GM04503 (cell line): ENCODE data around the gene CARMIL3.

Experiments
- DNase-seq: peaks from one replicate; pipeline ENCODE4 v3.0.0-alpha.2; 2012; ENCODE audit warnings: low read depth

Gene CARMIL3

DNA sequence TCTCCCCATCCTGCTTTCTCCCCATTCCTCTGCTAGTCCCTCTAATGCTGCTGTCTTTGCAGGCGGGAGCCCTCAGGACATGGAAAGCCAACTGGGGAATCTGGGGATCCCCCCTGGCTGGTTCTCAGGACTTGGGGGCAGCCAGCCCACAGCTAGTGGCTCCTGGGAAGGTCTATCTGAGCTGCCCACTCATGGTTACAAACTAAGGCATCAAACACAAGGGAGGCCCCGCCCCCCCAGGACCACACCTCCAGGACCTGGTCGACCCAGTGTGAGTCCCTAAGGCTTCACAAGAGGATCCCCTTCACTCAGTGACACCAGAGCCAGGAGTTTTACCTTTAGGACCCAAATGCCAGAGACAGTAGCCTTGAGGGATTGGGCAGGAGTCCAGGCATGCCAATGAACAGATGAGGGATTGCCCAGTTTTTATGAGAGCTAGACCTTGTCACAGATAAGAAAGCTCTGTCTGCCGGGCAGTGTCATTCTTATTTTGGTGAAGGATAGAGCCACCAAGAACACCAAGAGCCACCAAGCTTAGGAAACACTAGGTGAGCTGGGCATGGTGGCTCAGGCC, 11.5 kb downstream of the CARMIL3 start:
- DNase-seq = no peak

DNA sequence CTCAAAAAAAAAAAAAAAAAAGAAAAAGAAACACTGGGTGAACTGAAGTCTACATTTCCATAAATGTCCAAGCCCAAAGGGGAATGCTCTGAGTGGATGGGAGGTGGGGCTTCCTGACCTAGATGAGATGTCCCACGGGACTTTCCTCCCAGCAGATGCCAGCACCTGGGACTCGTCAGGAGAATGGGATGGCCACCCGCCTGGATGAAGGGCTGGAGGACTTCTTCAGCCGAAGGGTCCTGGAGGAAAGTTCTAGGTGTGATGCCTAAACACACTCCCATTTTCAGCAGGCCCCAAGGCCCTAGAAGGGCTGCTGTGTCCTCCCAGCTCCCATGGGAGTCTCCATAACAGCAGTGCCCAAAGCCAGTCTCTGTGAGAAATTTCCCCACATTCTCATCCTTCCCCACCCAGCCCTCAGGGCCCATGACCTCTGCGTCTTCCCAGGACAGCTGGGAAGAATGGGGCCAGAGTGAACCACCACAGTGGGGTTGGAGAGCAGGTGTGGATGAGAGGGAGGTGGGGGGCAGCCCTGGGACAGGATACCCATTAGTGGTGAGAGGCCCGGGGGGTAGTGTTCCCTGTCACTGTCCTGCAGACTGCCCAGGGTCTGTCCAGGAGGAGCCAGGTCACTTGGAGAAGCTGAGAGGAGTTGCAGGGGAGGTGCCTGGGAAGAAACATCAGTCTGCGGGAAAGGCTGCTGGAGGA, 12.4 kb downstream of the CARMIL3 start:
- DNase-seq = no peak

DNA sequence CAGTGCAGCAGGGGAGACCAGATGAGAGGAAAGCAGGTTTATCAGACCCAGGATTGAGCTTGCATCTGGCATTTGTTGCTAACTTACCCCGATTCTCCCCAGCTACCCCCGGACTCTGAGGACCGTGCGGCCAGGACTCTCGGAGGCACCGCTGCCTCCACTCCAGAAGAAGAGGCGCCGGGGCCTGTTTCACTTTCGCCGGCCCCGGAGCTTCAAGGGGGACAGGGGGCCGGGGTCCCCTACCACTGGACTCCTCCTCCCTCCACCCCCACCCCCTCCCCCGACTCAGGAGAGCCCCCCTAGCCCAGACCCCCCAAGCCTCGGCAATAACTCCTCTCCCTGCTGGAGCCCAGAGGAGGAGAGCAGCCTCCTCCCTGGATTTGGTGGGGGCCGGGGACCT, 13.0 kb downstream of the CARMIL3 start:
- DNase-seq = no peak

DNA sequence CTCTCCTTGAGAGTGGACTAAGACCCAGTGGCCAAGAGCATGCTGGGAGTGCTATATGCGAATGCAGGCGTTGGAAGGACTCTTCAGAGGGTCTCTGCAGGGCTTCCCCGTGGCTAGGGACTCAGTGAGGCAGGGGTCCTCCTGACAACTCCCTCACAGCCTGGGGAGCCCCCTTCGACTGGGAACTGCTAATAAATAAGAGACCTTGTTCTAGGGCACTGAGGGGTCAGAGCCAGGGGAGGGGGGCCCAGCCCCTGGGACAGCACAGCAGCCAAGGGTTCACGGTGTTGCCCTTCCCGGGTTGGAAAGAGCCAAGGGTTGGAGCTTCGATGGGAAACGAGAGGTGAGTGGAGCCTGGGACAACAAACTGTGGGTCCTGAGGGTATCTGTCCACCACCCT, 13.6 kb downstream of the CARMIL3 start:
- DNase-seq = no peak

DNA sequence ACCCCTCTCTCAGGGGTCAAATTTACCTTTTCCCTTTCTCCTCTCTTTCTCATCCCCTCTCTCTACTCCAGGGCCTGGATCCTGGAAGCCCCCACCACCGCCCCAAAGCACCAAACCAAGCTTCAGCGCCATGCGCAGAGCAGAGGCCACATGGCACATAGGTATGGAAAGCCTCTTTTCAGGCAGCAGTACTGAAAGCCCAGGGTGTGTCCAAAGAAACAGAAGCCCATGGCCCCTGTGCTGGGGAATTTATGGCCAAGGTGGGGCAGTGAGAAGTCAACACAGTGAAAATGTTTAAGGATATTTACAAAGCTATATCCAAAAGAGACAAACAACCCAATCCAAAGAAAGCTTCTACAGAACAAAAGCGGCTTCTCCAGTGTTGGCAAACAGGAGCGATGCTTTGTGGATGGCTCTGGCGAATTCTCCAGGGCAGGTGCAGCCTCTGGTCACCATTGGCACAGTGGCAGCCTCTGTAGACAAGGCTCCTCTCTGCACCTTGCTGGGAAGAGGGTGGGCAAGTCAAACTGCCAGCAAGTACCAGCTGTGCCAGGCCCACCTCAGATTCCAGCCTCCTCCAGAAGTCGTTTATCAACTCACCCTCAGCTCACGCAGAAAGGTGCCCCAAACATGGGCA, 14.8 kb downstream of the CARMIL3 start:
- DNase-seq = no peak

DNA sequence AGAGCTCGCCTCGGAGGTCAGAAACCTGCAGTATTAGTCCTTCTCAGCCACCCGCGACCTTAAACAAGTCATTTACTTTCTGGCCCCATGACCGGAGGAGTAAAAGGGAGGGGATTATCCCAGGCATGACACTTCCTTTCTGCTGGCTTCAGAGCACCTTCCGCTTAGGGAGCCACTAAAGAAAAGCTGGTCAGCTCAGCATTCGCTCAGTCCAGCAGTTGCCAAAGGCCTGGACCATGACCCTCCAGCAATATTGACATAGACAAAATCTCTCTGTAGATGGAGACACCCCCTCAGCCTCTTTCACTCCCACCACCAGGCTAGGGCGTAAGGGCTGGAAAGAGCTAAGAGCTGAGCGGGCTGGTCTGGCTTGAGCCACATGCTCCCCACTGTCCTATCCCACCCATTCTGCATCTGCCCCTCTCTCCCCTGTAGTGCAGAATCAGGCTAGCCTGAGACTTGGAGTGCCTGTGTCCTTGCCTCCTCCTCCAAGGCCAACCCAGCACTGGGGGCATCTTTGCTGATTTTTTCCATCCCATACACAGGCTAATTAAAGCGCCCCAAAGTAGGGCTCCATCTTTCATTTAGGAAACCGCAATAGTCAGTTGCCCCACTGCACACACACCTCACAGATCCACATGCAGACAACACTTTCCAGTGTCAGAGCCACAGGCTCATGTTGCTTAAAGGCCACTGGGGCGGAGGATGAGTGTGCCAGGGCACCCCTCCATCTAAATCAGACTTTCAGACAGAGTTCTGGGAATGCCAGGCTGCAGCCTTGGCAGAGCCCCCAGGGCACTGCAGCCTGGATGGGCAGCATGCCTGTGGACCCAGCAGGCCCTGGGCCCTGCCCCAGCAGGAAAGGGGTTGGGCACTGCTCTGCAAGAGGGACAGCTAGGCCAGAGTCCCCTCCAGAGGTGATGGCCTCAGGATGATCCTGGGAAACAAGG, 15.6 kb downstream of the CARMIL3 start:
- DNase-seq = no peak

DNA sequence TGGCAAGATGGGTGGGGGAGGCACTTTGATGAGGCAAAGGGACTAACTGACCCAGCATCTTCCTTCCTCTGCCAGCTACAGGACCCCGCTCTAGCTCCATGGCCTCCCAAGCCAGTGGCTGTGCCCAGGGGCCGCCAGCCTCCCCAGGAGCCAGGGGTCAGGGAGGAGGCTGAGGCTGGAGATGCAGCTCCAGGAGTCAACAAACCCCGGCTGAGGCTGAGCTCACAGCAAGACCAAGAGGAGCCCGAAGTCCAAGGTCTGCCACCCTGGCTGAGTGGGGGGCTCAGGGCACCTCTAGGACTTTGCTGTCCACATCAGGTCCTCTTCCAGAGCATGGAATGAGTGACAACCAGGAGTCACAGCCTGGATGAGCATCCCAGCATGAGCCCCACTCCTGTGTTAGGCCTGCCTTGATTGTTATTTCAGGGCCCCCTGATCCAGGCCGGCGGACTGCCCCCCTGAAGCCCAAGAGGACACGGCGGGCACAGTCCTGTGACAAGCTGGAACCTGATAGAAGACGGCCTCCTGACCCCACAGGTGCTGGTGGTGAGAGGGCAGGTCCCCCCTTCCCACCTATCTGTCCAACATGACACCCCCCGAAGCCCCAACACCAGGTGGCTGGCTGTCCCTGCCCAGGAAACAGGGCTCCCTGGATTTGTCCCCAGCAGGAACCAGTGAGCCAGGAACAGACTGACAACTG, 17.1 kb downstream of the CARMIL3 start:
- no peak for DNase-seq

DNA sequence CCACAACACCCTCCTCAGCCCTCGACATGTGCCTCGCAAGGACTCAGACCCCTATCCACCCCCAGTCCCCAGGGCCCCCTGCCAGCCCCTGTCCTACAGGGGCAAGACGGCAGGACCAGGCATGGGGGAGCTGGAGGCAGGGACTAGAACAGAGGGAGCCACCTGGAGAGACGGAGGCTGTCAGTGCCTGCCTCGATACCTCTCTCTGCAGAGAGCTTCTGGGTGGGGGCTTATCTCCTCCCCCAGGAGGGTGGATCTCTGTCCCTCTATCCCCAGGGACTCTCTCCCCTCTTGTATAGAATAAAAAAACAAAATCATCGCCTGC, 17.6 kb downstream of the CARMIL3 start:
- no peak for DNase-seq

DNA sequence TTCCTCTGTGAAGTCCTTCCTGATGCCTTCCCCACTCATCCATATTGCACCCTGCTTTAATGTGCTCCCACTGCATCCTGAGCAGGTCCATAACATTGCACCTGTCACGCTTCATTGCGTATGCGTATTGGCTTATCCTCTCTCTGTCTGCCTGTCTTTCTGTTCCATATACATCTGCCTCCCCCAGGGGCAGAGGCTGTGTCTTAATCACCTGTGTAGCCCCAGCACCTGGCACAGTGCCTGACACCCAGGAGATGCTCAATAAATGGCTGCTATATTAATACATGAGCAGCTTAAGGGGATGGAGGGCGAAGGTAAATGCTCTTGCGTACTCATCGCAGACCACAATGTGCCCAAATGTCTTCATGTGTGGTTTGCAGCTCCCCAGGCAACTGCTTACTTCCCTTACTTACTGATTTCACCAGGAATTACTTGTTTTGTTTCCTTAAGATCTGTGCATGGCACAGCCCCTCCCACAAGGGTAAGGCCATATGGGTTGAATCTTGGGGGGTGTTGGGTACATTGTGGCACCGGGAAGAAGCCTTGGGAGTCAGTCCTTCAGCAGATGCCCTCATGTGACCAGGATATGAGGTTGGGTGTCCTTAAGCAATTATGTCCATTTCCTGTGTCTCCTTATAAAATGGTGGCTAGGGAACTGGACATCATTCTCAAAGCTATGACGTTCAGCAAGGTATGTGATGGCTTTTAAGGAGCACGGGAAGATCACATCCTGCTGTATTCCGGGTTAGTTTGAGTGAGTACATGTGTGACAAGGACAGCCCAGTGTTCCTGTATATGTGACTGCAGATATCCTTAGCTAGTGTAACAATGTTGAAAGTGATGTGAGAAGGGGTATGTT, 18.7 kb downstream of the CARMIL3 start:
- no peak for DNase-seq

DNA sequence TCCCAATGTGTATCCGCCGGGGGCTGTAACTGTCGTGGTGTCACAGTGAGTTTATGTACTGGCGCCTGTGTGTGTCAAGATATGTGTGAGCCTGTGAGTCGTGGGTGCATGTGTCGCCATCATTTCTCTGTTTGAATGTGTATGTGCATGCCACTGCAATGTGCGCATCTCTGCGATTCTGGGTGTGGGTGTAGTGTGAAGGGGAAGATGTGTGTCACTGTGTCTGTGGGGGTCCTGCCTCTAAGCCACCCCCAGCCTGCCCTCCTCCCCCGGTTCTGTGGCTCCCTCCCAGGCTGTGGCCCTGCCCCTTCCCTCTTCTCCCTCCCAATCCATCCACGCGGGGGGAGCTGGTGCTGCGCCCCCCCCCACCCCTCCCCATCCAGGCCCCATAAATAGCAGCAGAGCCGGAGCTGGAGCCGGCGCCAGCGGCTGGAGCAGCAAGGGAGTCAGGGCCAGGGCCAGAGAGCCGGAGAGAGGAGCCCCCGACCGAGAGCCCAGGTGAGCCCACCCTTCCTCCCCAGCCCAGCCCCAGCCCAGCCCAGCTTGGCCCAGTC, 19.4 kb downstream of the CARMIL3 start, which contains the start of gene CPNE6:
Gene CPNE6 (plus strand): TSS at position 419 of the 554 bp plus-strand sequence. CDS start 1,375 bp downstream, outside the sequence.
- no peak for DNase-seq

DNA sequence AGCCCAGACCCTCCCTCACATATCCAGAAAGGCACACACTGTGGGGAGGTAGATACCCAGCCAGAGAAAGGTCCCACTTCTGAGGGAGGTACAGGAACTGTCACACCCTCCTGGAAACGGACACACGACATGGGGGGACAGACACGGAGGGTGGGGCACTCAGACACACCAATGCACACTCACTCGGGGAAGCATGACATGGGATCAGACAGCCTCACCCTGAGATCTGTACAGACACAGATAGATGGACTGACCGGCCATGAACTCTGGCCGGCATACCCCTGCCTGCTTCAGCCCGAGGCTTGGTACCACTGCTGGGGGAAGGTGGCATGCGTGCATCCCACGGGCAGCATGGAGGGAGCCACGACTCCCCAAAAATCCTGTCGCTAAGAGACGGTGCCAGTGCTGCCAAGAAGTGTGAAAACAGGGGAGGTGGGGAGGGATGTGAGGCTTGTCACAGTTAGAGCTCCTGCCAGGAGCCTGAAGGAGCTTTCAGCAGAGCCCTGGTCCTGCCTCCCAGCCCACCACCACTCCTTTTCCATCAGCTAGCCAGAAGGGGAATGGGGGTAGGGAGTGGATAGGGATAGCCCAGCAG, 20.1 kb downstream of the CARMIL3 start:
- DNase-seq = no peak

DNA sequence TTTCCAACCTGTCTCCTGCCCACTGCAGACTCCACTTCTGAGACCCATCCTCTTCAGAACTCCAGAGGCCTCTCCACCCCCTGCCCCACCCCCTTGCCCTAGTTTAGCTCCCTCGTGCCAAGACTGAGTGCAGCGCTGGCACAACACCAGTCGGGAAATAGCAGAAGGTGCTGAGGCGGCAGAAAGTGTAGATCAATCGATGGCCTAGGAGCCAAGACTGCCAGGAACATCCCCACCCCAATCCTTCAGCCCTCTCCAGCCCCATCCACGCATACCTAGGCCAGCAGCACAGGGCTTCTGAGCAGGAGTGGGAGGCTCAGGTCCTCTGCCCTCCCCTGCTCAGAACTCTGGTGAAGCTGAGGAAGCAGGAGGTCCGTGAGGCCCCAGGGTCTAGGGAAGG, 20.6 kb downstream of the CARMIL3 start:
- no peak for DNase-seq

DNA sequence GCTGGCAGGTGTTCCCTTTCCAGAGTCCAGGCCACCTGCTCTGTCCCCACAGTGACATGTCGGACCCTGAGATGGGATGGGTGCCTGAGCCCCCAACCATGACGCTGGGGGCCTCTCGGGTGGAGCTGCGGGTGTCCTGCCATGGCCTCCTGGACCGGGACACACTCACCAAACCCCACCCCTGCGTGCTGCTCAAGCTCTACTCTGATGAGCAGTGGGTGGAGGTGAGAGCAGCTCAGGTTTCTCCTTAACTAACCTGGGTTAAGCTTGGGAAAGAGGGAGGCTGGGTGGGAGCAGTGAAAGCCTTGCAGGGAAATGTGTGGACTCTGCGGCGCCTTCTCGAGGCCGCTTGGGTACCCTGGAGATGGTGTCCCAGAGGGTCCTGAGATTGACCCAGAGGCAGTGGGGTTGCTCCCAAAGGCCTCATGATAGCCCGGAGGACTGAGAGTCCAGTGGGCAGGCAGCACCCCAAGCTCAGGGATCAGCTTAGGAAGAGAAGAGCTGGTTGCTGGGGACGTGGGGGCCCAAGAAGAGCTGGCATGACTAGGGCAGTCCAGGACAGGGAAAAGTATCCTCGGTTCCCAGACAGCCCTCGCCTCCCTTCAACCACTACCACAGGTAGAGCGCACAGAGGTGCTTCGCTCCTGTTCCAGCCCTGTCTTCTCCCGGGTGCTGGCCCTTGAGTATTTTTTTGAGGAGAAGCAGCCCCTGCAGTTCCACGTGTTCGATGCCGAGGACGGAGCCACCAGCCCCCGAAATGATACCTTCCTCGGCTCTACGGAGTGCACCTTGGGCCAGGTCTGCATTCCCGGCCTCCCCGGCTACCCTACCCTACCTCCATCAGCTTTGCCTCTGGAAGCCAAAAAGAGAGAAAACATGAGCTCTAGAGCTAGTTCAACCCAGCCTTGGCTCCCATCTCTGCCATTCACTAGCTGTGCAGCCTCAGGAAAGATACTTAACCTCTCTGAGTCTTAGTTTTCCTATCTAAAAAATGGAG, 21.4 kb downstream of the CARMIL3 start:
- no peak for DNase-seq

DNA sequence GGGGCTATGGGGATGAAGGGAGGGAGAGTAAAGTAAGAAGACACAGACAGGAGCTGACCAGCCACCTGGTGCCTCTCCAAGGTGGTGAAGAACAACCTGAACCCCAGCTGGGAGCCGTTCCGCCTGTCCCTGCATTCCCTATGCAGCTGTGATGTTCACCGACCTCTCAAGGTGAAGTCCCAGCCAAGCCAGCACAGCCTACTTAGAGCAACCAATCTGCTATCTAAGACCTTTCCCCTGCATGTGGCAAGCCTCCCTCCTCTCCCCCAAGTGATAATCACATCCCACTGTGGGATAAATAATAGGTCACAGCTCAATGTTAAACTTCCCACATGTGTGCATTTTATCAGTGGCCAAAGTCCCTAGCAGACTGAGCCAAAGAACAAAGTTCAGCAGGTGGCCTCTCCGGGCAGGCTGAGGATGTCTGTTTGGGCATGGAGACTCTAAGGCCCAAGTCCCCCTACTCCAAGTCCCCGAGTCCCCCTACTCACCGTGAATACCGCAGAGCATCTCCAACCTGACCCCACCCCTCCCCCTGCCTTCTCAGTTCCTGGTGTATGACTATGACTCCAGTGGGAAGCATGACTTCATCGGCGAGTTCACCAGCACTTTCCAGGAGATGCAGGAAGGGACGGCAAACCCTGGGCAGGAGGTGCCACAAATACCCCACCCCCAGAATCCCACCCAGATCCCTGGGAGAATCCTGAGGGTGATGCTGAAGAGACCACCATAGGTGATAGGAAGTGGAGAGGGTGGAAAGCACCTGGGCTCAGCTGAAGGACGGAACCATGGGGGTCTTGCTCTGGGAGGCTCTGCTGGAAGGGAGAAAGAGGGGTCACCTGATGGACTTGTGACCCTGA, 23.0 kb downstream of the CARMIL3 start:
- DNase-seq = no peak

DNA sequence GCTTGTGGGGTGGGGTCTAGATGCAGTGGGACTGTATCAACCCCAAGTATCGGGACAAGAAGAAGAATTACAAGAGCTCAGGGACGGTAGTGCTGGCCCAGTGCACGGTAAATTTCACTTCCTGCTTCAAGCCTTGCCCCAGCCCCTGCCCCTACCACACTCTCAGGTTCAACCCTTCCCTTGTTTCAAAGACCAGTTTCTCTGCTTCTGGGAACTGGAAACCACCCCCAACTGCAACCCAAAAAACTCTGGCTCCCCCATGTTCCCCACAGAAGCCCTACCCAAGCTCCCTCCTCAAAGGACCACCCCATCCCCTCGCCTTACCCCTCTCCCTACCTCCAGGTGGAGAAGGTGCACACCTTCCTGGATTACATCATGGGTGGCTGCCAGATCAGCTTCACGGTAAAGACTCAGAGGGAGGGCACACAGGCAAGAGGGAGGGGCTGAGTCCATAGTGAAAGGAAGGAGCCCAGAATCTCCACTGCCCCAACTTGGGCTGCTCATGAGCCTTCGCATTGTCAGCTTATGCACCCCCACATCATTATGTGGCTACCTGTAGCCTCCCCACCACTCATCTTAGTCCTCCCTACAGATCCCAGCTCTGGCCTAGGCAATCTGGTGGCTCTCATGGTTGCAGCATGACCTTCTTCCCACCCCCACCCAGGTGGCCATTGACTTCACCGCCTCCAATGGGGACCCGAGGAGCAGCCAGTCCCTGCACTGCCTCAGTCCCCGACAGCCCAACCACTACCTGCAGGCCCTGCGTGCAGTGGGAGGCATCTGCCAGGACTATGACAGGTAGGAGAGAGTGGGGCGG, 23.9 kb downstream of the CARMIL3 start:
- DNase-seq = no peak

DNA sequence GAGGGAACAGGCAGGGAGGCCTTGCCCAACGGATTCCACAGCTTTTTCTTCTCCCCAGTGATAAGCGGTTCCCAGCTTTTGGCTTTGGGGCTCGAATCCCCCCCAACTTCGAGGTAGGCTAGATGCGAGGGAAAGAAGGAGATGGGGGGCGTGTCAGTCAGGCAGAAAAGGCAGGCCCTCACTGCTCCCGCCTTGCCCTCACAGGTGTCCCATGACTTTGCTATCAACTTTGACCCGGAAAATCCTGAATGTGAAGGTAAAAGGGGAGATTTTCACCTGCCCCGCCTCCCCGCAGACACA, 24.4 kb downstream of the CARMIL3 start:
- DNase-seq = no peak

DNA sequence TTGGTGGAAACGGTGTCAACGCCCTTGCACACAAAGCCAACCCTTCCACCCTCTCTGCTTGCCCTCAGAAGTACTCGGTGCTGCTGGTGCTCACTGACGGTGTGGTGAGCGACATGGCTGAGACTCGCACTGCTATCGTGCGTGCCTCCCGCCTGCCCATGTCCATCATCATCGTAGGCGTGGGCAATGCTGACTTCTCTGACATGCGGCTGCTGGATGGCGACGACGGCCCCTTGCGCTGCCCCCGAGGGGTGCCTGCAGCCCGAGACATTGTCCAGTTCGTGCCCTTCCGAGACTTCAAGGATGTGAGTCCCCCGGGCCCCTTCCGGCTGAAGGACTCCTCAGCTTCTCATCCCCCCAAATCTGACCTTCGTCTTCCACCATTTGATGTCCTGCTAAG, 25.3 kb downstream of the CARMIL3 start:
- DNase-seq = no peak
